Measurements from ENCODE around the gene FAM3B.
"Not testable (repeated sequence)": the region's sequence is repeated elsewhere in the genome, so short reads cannot be mapped to it uniquely, and the experiment has no call there.

Gene FAM3B

DNA sequence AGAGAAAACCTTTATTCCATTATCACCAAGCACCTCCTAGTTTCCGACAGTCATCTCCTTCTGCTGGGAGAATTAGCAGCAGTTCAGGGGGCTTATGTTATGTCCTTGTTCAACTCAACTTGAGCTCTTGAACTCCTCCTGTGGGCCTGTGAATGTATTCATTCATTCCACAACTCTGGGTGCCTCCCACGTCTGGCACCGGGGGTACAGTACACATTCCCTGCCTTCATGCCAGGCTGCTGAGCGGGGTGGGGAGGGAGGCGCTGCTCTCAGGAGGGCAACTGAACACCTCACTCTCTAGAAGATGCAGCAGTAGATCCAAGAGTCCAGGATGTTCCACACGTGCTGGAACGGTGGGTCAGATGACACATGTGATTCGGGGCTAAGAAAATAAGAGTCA is 40.9 kb downstream of the FAM3B start:
- DNase-seq: no peak

DNA sequence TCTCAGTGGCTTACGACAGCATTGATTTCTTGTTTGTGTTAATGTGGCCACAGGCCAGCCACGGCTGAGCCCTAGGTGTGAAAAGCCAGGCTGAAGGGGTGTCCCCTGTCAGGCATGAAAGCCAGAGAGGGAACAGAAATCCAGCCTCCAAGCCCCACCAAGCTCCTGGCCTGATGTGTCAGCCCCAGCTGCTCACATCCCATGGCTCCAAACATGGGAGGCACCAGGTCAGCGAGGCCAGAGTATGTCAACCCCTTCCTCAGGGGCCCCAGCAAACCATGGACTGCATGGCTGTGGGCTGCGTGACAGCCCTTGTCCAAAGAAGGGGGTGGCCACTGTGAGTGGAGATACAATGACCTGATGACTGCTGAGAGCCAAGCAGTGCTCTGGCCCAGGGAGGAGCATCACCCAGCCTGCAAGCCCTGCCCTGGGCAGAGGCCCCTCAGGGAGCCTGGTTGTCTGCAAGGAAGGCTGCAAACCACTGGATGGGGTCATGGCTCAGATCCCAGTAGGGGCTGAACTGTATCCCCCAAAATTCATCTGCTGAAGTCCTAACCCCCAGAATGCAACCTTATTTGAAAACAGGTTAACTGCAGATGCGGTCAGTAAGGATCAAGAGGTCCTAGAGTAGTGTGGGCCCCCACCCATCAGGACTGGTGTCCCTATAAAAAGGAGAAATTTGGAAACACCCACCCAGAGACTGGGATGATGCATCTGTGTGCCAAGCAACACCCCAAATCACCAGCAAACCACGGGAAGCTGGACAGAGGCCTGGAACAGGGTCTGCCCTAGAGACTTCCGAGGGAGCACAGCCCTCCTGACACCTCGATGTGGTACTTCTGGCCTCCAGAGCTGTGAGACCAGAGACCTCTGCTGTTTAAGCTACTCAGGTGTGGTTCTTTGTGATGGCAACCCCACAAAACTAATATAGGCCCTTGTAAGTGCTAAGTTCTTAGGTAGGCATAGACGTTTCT is 41.9 kb downstream of the FAM3B start:
- DNase-seq: no peak

DNA sequence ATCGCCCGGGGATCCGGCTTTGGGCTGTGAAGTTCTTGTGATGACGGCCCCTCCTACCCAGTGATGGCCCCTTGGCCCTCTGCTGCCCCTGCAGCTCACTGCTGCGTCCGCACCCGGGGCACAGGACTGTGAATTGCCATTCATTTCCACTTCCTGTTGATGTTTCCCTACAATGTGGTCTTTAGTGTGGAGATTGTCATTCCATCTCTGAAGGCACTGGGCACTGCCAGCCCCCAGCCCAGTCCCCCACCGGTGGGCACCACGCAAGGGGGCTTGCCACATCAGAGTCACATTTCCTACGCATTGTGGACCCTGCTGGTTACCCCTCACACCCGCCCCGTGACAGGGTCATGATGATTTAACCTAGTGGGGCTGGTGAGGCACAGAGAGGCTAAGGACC is 42.7 kb downstream of the FAM3B start:
- DNase-seq: no peak

GRCh38 chr21:41359754-41360071 is 43.1 kb downstream of the FAM3B start:
- not testable (repeated sequence) for DNase-seq

GRCh38 chr21:41360072-41360821 is 43.6 kb downstream of the FAM3B start:
- no peak for DNase-seq

DNA sequence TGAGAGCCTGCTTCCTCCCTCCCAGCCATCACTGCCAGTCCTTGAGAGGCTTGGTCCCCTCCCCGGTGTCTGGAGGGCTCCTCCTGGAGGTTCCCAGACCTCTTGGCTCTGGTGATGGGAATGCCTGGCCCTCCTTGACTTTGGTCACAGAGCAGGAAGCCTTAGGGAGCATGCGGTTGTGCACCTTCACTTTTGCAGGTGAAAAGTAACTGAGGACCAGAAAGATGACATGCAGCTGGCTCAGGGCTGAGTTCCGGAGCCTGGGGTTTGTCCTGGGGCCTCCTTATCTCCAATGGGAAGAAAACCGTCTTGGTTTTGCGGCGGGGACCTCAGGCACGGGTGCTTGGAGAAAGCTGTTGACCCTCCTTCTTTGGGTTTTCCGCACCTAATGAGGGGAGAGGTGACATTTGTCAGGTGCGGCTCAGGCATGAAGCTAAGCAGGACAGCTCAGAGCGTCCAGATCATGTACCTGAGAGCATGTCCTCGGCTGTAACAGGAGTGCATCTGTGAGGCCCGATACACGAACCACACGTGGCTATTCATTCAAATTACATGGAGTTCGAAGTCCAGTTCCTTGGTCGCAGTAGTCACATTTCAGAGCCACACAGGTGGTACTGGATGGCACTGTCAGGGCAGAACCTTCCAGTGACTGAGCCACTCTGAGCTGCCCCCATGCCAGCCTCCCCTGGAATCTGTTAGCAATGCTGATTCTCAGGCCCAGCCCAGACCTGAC is 44.6 kb downstream of the FAM3B start:
- DNase-seq: no peak

- peak; percentile 77 to 78 for DNase-seq
Measured at GRCh38 chr21:41361786-41362604, 45.4 kb downstream of the FAM3B start, which contains the start of gene MX2. Gene MX2 (plus strand): TSS chr21:41362027. CDS start chr21:41376907, 14,880 bp downstream.

DNA sequence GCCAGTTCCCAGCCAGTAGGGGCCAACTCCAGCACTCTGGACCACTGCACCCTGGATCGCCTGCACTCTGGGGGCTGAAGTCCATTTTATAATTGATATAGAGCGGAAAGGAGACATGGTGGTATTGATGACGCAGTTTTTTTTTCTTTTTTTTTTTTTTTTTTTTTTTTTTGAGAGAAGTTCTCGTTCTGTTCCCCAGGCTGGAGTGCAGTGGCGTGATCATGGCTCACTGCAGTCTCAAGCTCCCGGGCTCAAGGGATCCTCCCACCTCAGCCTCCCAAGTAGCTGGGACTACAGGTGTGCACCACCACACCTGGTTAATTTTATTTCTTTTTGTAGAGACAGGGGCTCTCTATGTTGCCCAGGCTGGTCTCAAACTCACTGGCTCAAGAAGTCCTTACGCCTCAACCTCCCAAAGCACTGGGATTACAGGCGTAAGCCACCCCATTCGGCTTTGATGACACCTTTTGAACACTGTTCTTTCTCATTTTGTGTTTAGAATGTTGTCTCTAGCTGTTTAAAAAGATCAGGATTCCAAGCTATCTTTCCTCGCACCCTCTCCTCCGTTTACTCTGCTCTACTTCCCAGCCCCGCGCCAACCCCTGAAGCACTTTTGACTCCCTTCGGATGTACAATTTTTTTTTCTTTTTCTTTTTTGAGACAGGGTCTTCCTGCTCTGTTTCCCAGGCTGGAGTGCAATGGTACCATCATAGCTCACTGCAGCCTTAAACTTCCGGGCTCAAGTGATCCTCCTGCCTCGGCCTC is 46.2 kb downstream of the FAM3B start:
- DNase-seq: peak in 1 of 2 experiments; percentile 12

DNA sequence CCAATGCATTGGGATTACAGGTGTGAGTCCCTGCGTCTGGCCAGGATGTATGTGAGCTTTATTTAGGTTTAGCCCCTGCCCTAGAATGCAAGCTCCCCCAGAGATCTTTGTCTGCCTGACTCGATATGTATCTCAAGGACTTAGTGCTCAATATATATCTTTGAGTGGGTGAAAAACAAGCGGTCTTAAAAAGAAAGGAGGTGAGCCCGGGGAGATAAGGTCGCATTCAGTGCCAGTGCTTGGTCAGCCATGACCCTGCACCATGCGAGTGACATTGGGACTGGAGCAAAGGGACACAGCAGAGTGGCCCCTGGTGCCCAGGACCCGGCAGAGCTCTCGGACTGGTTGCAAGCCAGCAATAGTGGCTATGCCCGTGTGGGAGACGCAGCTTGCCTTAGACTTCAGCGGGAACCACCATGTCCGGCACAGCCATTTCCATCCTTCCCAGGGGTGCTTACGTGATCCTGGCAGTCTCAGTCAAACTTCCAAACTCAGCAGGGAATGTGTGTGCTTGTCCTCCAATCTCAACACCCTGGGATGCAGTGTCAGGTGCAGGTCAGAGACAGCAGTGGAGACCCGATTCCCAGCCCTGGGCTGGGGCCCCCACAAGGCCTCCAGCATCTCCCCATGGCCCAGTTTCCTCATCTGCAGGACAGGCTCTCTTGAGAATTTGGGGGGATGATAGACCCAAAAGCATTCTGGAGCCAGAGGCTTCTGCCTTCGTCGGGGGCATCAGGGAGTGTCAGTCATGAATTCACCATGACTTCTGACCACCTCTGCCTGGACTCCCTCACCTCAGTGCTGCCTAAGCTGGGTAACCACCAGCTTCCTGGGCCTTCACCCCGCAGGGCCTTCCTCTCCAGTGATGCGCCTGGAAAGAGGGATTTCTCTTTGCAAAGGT is 47.0 kb downstream of the FAM3B start:
- no peak for DNase-seq

GRCh38 chr21:41364308-41364707 is 47.7 kb downstream of the FAM3B start:
- DNase-seq: no peak

GRCh38 chr21:41365377-41366107 is 48.9 kb downstream of the FAM3B start:
- no peak for DNase-seq

DNA sequence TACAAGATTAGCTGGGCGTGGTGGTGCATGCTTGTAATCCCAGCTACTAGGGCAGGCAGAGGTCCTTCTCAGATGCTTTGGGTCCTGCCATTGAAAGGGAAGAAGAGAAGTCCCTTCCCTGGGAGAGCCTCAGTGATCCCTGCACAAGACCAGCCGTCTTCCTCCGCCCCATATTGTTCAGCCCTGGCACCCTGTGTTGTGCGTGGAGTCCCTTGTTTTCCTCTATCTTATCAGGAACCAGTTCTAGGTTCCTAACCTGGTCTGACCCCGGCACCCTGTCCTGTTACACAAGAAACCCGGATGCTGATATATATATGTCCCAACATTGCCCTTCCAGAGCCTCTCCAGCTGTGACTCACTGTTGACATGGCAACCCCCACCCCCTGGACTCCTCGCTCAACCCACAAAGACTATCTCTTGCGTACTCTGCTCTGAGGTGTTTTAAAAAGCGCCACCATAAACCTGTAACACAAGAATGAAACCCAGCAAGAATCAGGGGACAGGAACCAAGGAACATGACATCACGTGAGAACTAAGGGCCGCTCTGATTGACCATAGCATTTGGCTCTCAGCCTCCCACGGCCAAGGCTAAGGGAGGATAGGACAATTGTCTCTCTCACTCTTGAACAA is 50.0 kb downstream of the FAM3B start:
- no peak for DNase-seq

DNA sequence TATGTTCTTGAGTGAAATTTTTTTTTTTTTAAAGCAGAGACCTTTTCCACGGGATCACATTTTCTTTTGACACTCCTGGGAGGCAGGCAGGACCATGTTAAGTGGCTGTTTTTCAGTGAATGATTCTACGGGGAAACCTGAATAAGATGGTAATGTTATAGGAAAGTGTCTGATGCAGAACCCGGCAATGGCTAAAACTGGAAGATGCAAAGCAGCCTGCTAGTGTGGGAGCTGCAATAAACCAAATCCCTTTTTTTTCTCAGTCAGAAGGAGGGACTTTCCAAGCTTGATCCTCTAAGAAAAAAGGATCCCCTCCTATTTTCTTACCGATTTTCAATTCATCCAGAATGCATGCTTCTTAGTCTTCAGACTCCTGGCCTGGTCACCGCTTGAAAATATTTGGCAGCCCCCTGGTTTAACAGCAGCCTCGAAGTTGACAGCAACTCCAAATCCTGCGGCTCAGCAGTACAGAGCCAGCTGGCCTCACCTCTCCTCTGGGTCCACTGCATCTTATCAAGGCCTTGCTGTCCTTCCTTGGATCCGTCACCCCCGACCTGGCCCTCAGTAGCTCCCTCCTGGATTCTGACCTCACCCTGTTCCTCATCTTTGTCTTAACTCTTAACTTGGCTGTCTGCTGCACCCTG is 50.8 kb downstream of the FAM3B start:
- DNase-seq: no peak

- DNase-seq: no peak
Measured at GRCh38 chr21:41367945-41368734, 51.5 kb downstream of the FAM3B start.

DNA sequence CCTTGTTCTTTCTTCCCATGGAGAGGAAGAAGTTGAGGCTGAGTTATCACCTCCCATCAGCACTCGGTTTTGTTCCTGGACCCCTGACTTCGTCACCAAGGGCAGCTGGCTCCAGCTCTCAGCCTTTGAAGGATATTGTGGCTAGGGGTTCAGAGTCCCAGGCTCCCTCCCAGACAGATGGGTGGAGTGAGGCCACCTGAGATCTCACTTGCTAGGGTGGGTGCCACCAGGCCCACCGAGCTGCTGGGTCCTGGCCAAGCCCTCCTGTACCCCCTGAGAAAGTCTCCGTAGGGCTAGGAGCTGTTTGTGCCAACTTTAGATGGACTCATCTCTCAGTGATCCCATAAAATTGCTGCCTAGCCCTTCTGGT is 52.1 kb downstream of the FAM3B start:
- DNase-seq: no peak

DNA sequence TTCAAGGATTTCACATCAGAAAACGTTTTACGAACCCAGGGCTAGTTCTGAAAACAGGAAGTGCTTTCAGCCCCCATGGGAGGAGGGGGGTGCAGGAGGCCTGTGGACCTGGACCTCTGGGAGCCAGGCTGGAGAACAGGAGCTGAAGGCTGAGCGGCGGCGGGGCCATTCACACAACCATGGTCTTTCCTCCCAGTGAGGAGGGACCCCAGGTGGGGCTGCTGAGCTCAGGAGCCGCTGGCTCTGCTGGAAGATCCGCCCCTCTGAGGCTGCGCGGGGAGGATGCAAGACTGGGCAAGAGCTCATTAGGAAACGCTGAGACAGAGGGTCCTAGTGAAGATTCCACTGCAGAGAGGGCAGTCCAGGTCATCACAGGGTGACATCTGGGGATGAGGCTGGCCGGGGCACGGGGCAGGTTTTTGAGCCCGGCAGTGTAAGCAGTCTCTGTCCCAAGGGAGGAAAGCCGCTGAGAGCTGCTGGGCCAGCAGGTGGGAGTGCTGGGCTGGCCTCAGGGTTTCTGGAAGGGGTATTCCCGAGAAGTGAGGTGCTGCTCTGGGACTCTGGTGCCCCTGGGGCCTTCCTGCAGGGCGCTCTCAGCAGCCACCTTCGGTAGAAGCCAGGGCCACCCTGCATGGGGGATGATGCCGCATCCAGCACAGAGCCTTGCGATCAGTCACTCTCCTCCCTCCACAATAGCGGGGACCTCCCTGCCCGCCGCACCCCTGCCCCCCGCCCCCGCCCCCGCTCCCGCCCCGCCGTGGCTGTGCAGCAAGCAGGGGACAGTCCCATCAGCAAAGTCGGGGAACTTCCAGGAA is 52.7 kb downstream of the FAM3B start:
- peak in 1 of 2 experiments; percentile 15 for DNase-seq
